NCI-H2171 (cell line): ENCODE measurements around the gene WNK2.
A peak's percentile ranks its signal among the peaks of the same experiment; 100 is the strongest.

Experiments used
- DNase-seq: peaks from one replicate; lab custom pipeline; 2025; lab: John Stamatoyannopoulos, UW

The WNK2 gene

GRCh38 chr9:93185266-93186214, 1.6 kb downstream of the WNK2 start:
- DNase-seq = no peak

GRCh38 chr9:93186215-93186945, 2.4 kb downstream of the WNK2 start:
- no peak for DNase-seq

DNA sequence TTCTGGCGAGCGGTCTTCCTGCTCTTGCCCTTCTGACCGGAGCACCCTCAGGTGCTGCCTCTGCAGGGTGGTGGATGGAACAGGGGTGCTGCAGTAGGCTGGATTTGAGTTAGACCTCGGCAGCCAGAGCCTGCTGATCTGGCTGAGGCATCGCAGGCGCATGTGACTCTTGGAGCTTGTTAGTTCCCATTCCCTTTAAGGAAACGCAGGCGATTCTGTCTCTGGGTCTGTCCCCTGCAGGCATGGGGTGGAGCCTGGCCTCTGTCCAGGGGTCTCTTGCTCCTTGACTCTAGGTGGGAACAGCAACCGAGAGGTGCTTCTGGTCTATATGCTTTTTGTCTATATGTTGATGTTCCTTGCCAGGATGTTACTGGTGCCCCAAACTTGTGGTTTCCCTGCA, 3.1 kb downstream of the WNK2 start:
- no peak for DNase-seq

DNA sequence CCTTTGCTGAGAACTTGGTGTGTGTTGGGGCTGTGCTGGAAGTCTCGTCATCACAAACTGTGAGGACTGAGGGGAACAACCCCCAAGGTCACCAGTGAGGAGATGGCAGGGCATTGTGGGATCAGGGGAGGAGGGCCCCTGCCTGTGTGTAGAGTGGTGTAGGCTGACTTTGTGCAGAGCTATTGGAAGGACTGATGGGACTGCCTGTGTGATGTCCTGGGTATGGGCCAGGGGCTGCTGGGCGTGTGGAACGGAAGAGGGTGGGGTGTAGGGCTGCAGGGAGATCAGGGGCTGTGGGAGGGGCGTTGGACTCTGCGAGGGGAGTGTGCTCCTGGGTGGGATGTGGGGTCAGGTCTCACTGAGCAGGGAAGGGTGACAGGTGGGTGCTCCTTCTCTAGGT, 3.6 kb downstream of the WNK2 start:
- DNase-seq = no peak

DNA sequence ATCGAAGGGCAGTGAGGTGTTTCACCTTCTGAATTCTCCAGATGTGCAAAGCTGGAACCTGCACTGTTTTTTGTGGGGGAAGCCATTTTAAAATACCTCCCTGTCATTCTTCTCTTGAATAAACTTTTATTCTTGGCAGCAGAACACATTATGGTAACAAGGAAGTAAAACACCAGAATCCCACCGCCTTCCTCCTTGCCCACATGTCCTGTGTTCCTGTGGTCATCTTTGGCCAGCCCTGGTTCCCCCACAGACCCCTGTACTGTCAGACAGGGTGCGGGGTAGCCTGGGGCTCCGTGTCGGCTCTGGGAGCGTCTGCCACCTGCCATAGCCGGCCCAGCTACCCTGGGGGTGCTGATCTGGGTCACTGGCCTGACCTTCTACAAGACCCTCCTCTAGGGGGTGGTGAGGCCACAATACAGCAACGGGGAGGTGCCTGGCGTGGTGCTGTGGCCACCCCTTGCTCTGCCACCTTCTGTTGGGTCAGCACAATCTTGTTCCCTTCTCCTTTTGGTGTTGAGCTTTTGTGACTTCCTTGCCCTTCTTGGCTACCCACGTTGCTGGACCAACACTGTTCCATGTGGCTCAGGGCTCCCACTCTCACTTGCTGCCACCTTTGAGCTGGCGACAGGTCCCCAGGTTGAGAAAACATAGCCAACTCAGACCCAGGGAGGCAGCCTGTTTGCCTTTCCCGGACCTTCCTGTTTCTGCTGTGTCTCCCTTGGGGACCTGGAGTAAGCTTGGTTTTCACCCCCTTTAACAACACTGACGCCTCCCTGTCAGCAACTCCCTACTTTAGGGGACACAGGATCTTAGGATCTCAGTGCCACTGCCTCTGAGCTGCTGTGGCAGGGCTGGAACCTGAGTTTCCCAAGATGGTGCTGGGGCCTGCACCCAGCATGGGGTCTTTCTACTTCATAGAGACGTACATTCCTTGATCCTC, 4.8 kb downstream of the WNK2 start:
- no peak for DNase-seq

- DNase-seq = no peak
Measured at GRCh38 chr9:93189369-93190132, 5.6 kb downstream of the WNK2 start.

DNA sequence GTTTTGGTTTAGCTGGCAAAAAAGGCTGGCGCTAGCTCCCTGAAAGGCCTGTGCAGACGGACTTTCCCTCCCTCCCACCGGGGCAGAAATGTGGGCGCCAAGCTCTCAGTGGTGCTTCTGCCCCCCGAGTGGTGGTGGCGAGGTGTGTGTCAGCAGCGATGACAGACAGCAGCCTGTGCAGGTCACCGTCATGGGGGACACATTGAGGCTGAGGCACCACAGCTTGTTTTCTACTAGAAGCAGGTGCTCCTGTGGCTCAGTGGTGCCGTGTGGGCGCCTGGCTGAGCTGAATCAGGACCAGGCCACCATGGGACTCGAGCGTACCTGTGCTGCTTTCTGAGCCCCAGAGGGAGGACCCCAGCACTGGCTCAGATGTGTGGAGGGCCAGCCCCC, 6.2 kb downstream of the WNK2 start:
- no peak for DNase-seq

DNA sequence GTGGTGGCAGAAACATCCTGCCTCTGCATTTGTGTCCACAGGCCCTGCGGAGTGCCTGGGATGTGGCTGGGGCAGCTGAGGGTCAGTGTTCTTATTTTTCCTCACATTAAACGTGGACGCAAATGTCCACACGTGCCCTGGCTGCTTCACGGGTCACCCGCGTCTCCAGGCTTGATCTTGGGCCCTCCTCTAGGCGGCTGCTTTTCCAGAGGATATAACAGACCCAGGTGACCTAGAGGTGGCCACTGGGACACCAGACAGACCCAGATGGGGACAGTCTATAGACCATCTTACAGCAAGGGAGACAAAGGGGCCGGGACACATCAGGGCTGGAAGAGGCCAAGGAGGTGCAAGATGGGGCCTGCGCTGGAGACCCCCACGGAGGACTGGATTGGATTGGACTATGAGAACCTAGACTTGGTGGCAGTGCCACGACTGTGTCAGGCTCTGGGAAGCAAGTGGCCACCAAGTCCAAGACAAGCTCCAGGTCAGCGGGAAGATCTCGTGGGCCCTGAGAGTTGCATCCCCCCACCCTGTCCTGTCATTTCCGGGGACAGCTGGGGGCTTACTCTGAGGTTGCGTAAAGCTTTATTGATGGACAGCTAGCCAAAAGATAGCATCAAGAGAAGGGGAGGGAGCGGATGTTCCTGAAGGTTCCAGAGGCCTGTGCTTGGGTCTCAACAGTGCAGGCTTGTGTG, 6.9 kb downstream of the WNK2 start:
- no peak for DNase-seq

DNA sequence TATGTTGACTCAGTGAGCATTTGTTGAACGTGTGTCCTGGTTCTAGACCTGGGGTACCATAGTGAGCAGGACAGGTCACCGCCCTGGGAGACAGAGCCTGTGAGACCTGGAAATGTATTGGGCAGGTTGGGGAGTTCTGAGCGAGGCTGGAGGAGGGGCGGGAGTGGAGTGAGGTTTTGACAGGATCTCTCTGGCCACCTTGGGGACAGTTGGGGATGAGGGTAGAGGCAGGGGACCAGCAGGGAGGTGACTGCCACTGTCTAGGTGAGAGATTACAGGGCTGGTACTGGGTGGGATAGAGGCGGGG, 7.4 kb downstream of the WNK2 start:
- no peak for DNase-seq

GRCh38 chr9:93192721-93193387, 8.9 kb downstream of the WNK2 start:
- DNase-seq = no peak

DNA sequence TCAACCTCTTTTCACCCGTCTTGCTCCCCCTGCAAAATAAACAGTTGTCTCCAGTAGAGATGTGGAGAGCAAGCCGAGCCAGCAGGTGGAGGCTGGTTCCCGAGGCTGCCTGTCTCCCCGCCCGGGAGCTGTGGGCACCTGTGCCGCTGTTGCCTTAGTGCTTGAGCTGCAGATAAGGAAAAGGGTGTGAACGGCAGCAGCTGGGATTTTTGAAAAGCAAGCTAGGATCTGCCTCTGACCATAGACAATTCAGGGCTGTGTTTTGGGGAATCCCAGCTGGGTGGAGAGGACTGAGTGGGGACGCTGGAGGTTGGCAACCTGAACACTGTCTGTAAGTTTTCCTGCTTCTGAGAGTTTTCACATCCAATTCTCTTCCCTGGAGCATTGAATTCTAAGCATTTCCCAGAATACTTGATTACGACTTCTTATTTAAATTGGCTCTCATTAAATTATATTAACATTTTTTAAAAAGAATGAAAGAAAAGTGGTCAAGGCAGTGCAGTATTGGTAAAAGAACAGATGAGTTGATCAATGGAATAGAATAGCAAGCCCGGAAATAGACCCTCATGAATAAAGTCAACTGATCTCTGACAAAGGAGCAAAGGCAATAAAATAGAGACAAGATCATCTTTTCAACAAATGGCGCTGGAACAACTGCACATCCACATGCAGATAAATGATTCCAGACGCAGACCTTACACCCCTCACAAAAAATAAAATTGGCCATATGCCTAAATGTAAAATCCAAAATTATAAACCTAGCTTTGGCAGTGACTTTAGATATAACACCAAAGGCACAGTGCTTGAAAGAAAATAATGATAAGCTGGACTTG, 9.7 kb downstream of the WNK2 start:
- DNase-seq = peak; percentile 57

GRCh38 chr9:93194221-93194625, 10.3 kb downstream of the WNK2 start:
- DNase-seq = no peak

GRCh38 chr9:93194641-93195040, 10.7 kb downstream of the WNK2 start:
- no peak for DNase-seq

DNA sequence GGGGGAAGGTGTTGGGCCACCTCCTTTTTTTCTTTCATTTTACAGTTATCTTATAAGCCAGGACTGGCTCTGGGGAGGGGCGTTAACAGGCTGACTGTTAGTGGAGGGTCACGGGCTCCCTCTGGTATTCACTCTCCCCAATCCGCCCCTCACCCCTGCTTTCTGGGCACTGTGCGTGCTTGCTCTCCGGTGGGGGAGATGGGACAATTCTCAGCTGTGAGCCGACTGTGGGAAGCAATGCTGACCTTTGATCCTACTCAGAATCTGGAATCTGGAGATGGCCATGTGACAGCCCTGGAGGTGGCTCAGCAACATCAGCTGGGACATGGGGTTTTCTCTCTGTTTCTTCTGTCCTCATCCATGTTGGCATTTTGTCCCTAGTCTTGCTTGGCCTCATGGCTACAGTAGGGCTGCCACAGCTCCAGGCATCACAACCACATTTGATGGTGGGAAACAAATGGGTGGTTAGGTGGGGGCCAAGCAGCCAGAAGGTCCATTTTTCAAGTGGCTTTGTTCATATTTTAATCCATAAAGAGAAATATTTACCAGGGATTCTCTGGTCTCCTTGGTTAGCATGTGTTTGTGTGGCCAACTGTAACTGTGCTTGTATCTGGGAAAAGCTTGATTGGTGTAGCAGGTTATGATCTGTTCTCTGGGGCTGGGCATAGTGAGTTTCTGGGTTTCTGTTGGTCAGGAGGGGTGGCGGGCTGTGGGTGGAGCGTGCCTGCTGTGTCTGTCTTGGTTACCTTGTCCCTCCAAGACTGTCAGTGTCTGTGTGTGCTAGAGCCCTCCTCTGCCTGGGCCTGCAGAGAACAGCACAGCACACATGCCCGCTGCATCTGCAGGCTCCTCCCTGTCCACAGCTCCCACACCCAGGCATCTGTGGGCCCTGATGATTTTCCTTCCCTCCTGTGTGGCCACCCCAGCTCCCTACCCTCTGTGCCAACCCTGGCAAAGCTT, 12.4 kb downstream of the WNK2 start:
- DNase-seq = no peak

DNA sequence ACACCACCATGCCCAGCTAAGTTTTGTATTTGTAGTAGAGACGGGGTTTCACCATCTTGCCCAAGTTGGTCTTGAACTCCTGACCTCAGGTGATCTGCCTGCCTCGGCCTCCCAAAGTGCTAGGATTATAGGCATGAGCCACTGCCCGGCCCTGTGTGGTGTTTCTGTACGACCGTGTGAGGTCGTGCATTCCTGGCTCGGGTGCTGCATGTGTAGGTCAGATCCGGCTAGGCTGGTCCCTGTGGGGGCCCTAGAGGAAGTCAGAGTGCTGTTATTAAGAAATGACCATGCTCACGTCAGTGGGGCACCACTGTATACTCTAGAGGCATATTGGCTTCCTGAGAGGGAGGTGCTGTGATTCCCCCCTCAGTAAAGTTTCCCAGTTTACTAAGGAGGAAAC, 13.7 kb downstream of the WNK2 start:
- DNase-seq = no peak

- DNase-seq = no peak
Measured at GRCh38 chr9:93198117-93198837, 14.3 kb downstream of the WNK2 start.

DNA sequence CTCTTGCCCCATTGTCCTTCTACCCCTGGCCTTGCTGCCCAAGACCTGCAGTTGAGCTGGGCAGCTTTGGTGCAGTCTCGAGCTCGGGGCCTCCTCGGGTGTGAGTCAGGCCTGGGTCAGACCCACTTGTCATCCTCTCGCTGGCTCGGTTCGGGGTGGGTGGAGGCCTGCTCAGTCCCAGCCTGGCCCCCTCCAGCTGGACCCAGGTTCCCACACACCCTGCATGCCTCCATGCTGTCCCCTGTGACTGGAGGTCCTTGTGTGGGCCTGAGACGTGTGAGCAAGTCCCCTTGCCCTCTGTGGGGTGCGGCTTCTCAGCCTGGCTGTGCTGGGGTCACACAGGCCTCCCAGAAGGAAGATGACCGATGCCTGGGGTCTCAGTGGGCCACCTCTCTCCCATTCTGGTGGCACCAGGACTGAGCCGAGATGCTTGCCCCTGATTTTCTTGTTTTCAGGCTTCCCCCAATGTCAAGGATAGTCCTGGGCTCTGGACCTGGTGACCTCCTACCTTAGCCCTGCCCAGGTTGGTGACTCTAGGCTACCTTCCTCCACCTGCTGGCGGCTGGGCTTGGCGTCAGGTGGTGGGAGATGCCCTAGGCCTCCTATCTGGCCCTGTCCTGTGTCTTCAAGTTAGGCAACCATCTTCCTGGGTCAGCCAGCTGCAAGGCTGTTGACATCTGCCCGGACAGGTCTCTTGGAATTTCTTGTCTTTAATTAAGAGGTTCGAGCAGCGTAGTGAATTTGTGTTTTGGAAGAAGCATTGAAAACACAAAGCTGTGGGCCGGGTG, 15.1 kb downstream of the WNK2 start:
- DNase-seq = no peak
